K562 (cell line): Measurements from ENCODE around the gene BEST1. TPM values are rescaled to one million over a fixed set of nuclear protein-coding genes. Genes with fewer than 3 reads are reported as not detected.

Experiments used
- ARID1B ChIP-seq: fragments of 450-650 bp; IDR thresholded peaks from 2 replicates; pipeline ENCODE4 v1.6.1; 2016; ENCODE audit warnings: antibody characterized with exemption, mild to moderate bottlenecking, inconsistent platforms
- ATF1 ChIP-seq, 2 experiments: fragments of 450-650 bp in 1 of 2; IDR thresholded peaks; 2 replicates each; pipeline ENCODE4 v1.6.1; 2016; ENCODE audit warnings: missing compliant biosample characterization in 1 of 2, missing genetic modification characterization in 1 of 2
- CBX2 ChIP-seq: fragments of 200-600 bp; sonication (generic); IDR thresholded peaks from one replicate; pipeline ENCODE4 v1.6.1; 2012; ENCODE audit warnings: mild to moderate bottlenecking, low read length, inconsistent platforms; ENCODE audit not compliant: insufficient read depth, poor library complexity, severe bottlenecking
- CREB3L1 ChIP-seq: fragments of 450-650 bp; IDR thresholded peaks from 2 replicates; pipeline ENCODE4 v1.6.1; 2014; ENCODE audit warnings: low read depth, mild to moderate bottlenecking, moderate library complexity, borderline replicate concordance
- CUX1 ChIP-seq: fragments of 200-800 bp; sonication (Bioruptor generic); IDR thresholded peaks from 2 replicates; pipeline ENCODE4 v1.6.1; 2016; ENCODE audit warnings: missing genetic modification characterization, missing compliant biosample characterization
- EWSR1 ChIP-seq: fragments of 450-650 bp; IDR thresholded peaks from 2 replicates; pipeline ENCODE4 v1.6.1; 2018; ENCODE audit warnings: borderline replicate concordance, mild to moderate bottlenecking, low read depth, moderate library complexity; ENCODE audit not compliant: partially characterized antibody
- KLF6 ChIP-seq: fragments of 250-450 bp; sonication (Bioruptor Pico); IDR thresholded peaks from 2 replicates; pipeline ENCODE4 v1.4.0; 2020; ENCODE audit warnings: mild to moderate bottlenecking, moderate library complexity, borderline replicate concordance
- MEF2D ChIP-seq: conservative IDR thresholded peaks from 2 replicates; pipeline ENCODE4 v1.6.1; 2016; ENCODE audit warnings: low read depth, missing genetic modification characterization, missing compliant biosample characterization
- MEIS2 ChIP-seq: fragments of 450-650 bp; IDR thresholded peaks from 2 replicates; pipeline ENCODE4 v1.6.1; 2014; ENCODE audit warnings: mild to moderate bottlenecking; ENCODE audit not compliant: partially characterized antibody
- NFXL1 ChIP-seq: fragments of 450-650 bp; formaldehyde crosslinking; IDR thresholded peaks from 2 replicates; pipeline ENCODE4 v1.4.0; 2021; ENCODE audit warnings: mild to moderate bottlenecking
- PYGO2 ChIP-seq: fragments of 450-650 bp; IDR thresholded peaks from 2 replicates; pipeline ENCODE4 v1.6.1; 2016; ENCODE audit warnings: mild to moderate bottlenecking, missing genetic modification characterization, moderate library complexity, missing compliant biosample characterization
- THAP12 ChIP-seq: fragments of 250-450 bp; sonication (Bioruptor Pico); IDR thresholded peaks from 2 replicates; pipeline ENCODE4 v1.9.0; 2021; ENCODE audit warnings: mild to moderate bottlenecking, inconsistent platforms
- TRIM28 ChIP-seq: fragments of 450-650 bp; IDR thresholded peaks from 2 replicates; pipeline ENCODE4 v1.6.1; 2017
- ZC3H4 ChIP-seq: sonication (generic); formaldehyde crosslinking; IDR thresholded peaks from 2 replicates; pipeline ENCODE4 v1.9.0; 2021; ENCODE audit warnings: missing genetic modification reagents, borderline replicate concordance
- polyA plus RNA-seq, 8 experiments: library from polyadenylated mRNA; depleted of rRNA in 4 of 8; stranded (reverse) in 5 of 8; unstranded in 3 of 8; fragments of >200 nt; fragmentation: Nextera tagmentation in 2 of 8; fragmentation: Illumina TruSeq in 1 of 8; extraction: Ambion mirVana in 2 of 8; extraction: Trizol in 1 of 8; gene quantifications; 2 replicates each; pipeline versions ENCODE4 v1.2.1 to v1.2.3, GENCODE V29; 2011 to 2014; ENCODE audit warnings: inconsistent platforms in 1 of 8, missing spikeins in 1 of 8
- total RNA-seq, 7 experiments: library from RNA; depleted of rRNA in 6 of 7; stranded (reverse); fragments of >200 nt in 6 of 7; fragmentation: Illumina TruSeq in 2 of 7; extraction: Trizol in 2 of 7; gene quantifications; 2 replicates each; pipeline versions ENCODE4 v1.2.1 to v1.2.3, GENCODE V29; 2011 to 2021; ENCODE audit warnings: low replicate concordance in 1 of 7

Gene BEST1
- total and polyA plus RNA-seq, 9 of the 15 experiments (the other 6 are each of a cell fraction or from before 2014, with no cell fraction given), result 0.07 to 1.3 (median 0.40) TPM

- TF ChIP-seq CBX2, result no peak
- TF ChIP-seq MEIS2, result peak; percentile 75
- no peak for TF ChIP-seq KLF6 (CRISPR knock-in tag)
- TF ChIP-seq PYGO2 (tag), result no peak
- TF ChIP-seq TRIM28, result no peak
- TF ChIP-seq CREB3L1, result 0 out of 2 replicates have a peak, but pooled peaks have one; percentile 12
- TF ChIP-seq ARID1B, result peak; percentile 23; the same call in 1 of the 2 replicates
- TF ChIP-seq ZC3H4, result peak; percentile 1; the same call in 1 of the 2 replicates
- no peak for TF ChIP-seq CUX1
- TF ChIP-seq ATF1 (CRISPR knock-in tag; IDR thresholded peaks at IDR 0.05), result no peak
- 0 out of 2 replicates have a peak, but pooled peaks have one; percentile 25 for TF ChIP-seq ATF1 (tag; IDR thresholded peaks at IDR 0.05)
- TF ChIP-seq THAP12 (CRISPR knock-in tag), result peak; percentile 23; the same call in 1 of the 2 replicates
- TF ChIP-seq MEF2D (tag), result 0 out of 2 replicates have a peak, but pooled peaks have one; percentile 14
- TF ChIP-seq EWSR1, result no peak
- TF ChIP-seq NFXL1 (CRISPR knock-in tag), result peak; percentile 10; the same call in 1 of the 2 replicates
- TF ChIP-seq, all 486 proteins: peak for 47
Measured at GRCh38 chr11:61963016-61963281, 12.8 kb downstream of the BEST1 start (continued).
